Upper lobe of left lung (tissue), 6 donors: ENCODE data around the gene CCL20. TPM values are rescaled to one million over a fixed set of nuclear protein-coding genes. Genes with fewer than 3 reads are reported as not detected.

ENCODE experiments used
- ATAC-seq, 2 donors: fragments of 200-7000 bp; cut with Tn5 transposase; one replicate each; pipeline ENCODE4 v1.9.1; 2022; ENCODE audit warnings: mild to moderate bottlenecking in 2 of 2, moderate library complexity in 2 of 2; ENCODE audit not compliant: low FRiP score in 2 of 2
- DNase-seq, 2 donors: peaks; one replicate each; pipeline ENCODE4 v3.0.0-alpha.2; 2019 to 2020
- H3K27ac ChIP-seq, 4 donors: fragments of 200-600 bp; sonication (generic); one replicate each; pipeline ENCODE4 v1.5.1; 2016 to 2019
- H3K27me3 ChIP-seq, 4 donors: fragments of 200-600 bp; sonication (generic); one replicate each; pipeline ENCODE4 v1.5.1; 2017 to 2019
- H3K36me3 ChIP-seq, 4 donors: fragments of 200-600 bp; sonication (generic); one replicate each; pipeline ENCODE4 v1.5.1; 2016 to 2019
- H3K4me1 ChIP-seq, 4 donors: fragments of 200-600 bp; sonication (generic); one replicate each; pipeline ENCODE4 v1.5.1; 2018 to 2019
- H3K4me3 ChIP-seq, 4 donors: fragments of 200-600 bp; sonication (generic); one replicate each; pipeline ENCODE4 v1.5.1; 2017 to 2019; ENCODE audit warnings: mild to moderate bottlenecking in 2 of 4, moderate library complexity in 1 of 4
- H3K9me3 ChIP-seq, 4 donors: fragments of 200-600 bp; sonication (generic); one replicate each; pipeline ENCODE4 v1.5.1; 2018 to 2019
- CTCF ChIP-seq, 6 experiments: fragments of 450-650 bp in 4 of 6; fragments of 200-600 bp in 2 of 6; sonication (generic) in 2 of 6; IDR thresholded peaks; one replicate each; pipeline ENCODE4 v1.5.1; 2016 to 2019; ENCODE audit warnings: antibody characterized with exemption in 6 of 6
- EP300 ChIP-seq, 4 donors: sonication (generic); formaldehyde crosslinking; IDR thresholded peaks; one replicate each; pipeline ENCODE4 v1.5.1; 2017; ENCODE audit warnings: antibody characterized with exemption in 4 of 4, control low read depth in 2 of 4
- POLR2A ChIP-seq, 4 donors: fragments of 450-650 bp; IDR thresholded peaks; one replicate each; pipeline ENCODE4 v1.5.1; 2016 to 2017; ENCODE audit warnings: antibody characterized with exemption in 4 of 4, mild to moderate bottlenecking in 2 of 4
- POLR2AphosphoS5 ChIP-seq, 2 donors: sonication (generic); formaldehyde crosslinking; IDR thresholded peaks; one replicate each; pipeline ENCODE4 v1.5.1; 2017; ENCODE audit warnings: antibody characterized with exemption in 2 of 2
- WGBS, 2 donors: methylation state at CpG; one replicate each; pipeline ENCODE4 v1.1.5; 2017 to 2018; 5-methylcytosine and 5-hydroxymethylcytosine counted together
- total RNA-seq, 6 donors: library from RNA; depleted of rRNA in 4 of 6; stranded (reverse); fragments of >200 nt in 4 of 6; gene quantifications; one replicate each; pipeline versions ENCODE4 v1.1.0 to v1.2.1, GENCODE V29; 2016 to 2021
- donor health status: DM: no; HTN: no; CAD: no; lungs with moderate emphysema.
- donor health status: DM: no; HTN: yes; CAD: no; lungs with severe emphysema.

CCL20 gene
- total RNA-seq, 6 donors from 2014 or later, result 0.66 to 8.6 (median 3.8) TPM; not detected in 1

GRCh38 chr2:227855440-227855839 lies 41.8 kb downstream of the CCL20 start:
- no peaks in the 10 kb centered on the region for H3K27me3 ChIP-seq
- peaks cover 0 to 9% (median 3%) of the 10 kb centered on the region in 4 donors for H3K4me1 ChIP-seq
- 57 to 82% methylated on average over 3 of the region's 3 CpGs for WGBS, 2 donors
- ATAC-seq, result no peak
- no peak overlapping the region for H3K4me3 ChIP-seq
- TF ChIP-seq POLR2A (IDR thresholded peaks at IDR 0.05), result no peak
- TF ChIP-seq POLR2AphosphoS5 (IDR thresholded peaks at IDR 0.05), result no peak
- TF ChIP-seq EP300 (IDR thresholded peaks at IDR 0.05), result no peak
- TF ChIP-seq CTCF (IDR thresholded peaks at IDR 0.05), result no peak
- H3K27ac ChIP-seq, result no peak overlapping the region
- no peak for DNase-seq
- H3K36me3 ChIP-seq, result no peaks in the 10 kb centered on the region
- H3K9me3 ChIP-seq, result no peaks in the 10 kb centered on the region

- 78 to 96% methylated on average over 2 of the region's 2 CpGs for WGBS, 2 donors
- Histone ChIP-seq H3K9me3 (no peaks in the 10 kb centered on the region), H3K36me3 (no peaks in the 10 kb centered on the region), H3K4me3 (no peak overlapping the region), H3K27me3 (no peaks in the 10 kb centered on the region), H3K27ac (no peak overlapping the region), H3K4me1 (peaks cover 0 to 9% (median 3%) of the 10 kb centered on the region in 4 donors)
- ATAC-seq, result no peak
- no peak for DNase-seq
- TF ChIP-seq EP300 (IDR thresholded peaks at IDR 0.05), result no peak
- no peak for TF ChIP-seq CTCF (IDR thresholded peaks at IDR 0.05)
Observed at GRCh38 chr2:227856697-227857096, 43.1 kb downstream of the CCL20 start.

- Histone ChIP-seq H3K27ac (no peak overlapping the region), H3K36me3 (no peaks in the 10 kb centered on the region), H3K27me3 (no peaks in the 10 kb centered on the region), H3K4me3 (no peak overlapping the region), H3K9me3 (no peaks in the 10 kb centered on the region), H3K4me1 (peaks cover 0 to 11% (median 4%) of the 10 kb centered on the region in 4 donors)
- TF ChIP-seq POLR2A (IDR thresholded peaks at IDR 0.05) (no peak), CTCF (IDR thresholded peaks at IDR 0.05) (no peak), POLR2AphosphoS5 (IDR thresholded peaks at IDR 0.05) (no peak), EP300 (IDR thresholded peaks at IDR 0.05) (no peak)
- DNase-seq (no peak), ATAC-seq (no peak)
- WGBS, 2 donors, result 85 to 88% methylated on average over 5 to 6 of the region's 6 CpGs
Observed at GRCh38 chr2:227860221-227860641, 46.6 kb downstream of the CCL20 start.

- H3K27me3 ChIP-seq, result no peaks in the 10 kb centered on the region
- no peaks in the 10 kb centered on the region for H3K36me3 ChIP-seq
- H3K27ac ChIP-seq, result no peak overlapping the region
- ATAC-seq (no peak), DNase-seq (no peak)
- H3K4me1 ChIP-seq, result peaks cover 0 to 11% (median 4%) of the 10 kb centered on the region in 4 donors
- TF ChIP-seq POLR2AphosphoS5 (IDR thresholded peaks at IDR 0.05) (no peak), CTCF (IDR thresholded peaks at IDR 0.05) (no peak), POLR2A (IDR thresholded peaks at IDR 0.05) (no peak), EP300 (IDR thresholded peaks at IDR 0.05) (no peak)
- H3K9me3 ChIP-seq, result no peaks in the 10 kb centered on the region
- H3K4me3 ChIP-seq, result no peak overlapping the region
- 60 to 67% methylated on average over 2 of the region's 2 CpGs for WGBS, 2 donors
Observed at GRCh38 chr2:227861011-227861410, 47.4 kb downstream of the CCL20 start.

- Histone ChIP-seq H3K4me1 (peaks cover 0 to 11% (median 4%) of the 10 kb centered on the region in 4 donors), H3K36me3 (no peaks in the 10 kb centered on the region), H3K27ac (no peak overlapping the region), H3K9me3 (no peaks in the 10 kb centered on the region), H3K4me3 (no peak overlapping the region), H3K27me3 (no peaks in the 10 kb centered on the region)
- peak in 1 of 2 donors; percentile 36 for DNase-seq
- ATAC-seq, result no peak
- TF ChIP-seq CTCF (IDR thresholded peaks at IDR 0.05) (peak; percentile 42 to 70 (median 58)), EP300 (IDR thresholded peaks at IDR 0.05) (no peak)
- 35 to 41% methylated on average over 8 of the region's 8 CpGs for WGBS, 2 donors
Observed at GRCh38 chr2:227862227-227862740, 48.6 kb downstream of the CCL20 start.
